Adrenal gland (tissue), 12 donors: ENCODE measurements around the gene HEMK1. TPM values are rescaled to one million over a fixed set of nuclear protein-coding genes. Genes with fewer than 3 reads are reported as not detected.

Experiments used
- DNase-seq, 7 donors: peaks; one replicate each; pipeline ENCODE4 v3.0.0-alpha.2; 2019 to 2020
- H3K27ac ChIP-seq, 5 donors: fragments of 200-600 bp; sonication (generic) in 4 of 5; 1 replicate in 3 of 5; 2 replicates in 2 of 5; pipeline versions ENCODE4 v1.5.1 to v1.8.0; 2016 to 2020; ENCODE audit warnings: mild to moderate bottlenecking in 1 of 5
- H3K27me3 ChIP-seq: fragments of 200-600 bp; 2 replicates; pipeline ENCODE4 v1.8.0; 2021
- H3K36me3 ChIP-seq, 2 donors: fragments of 200-600 bp; replicated peaks in 1 of 2; 1 replicate in 1 of 2; 2 replicates in 1 of 2; pipeline versions ENCODE4 v1.5.1 to v1.8.0; 2018 to 2022
- H3K4me1 ChIP-seq, 2 donors: fragments of 200-600 bp; replicated peaks in 1 of 2; 1 replicate in 1 of 2; 2 replicates in 1 of 2; pipeline versions ENCODE4 v1.5.1 to v1.8.0; 2018 to 2021
- H3K4me3 ChIP-seq, 4 donors: fragments of 200-600 bp; sonication (generic) in 3 of 4; one replicate each; pipeline ENCODE4 v1.5.1; 2016 to 2018
- H3K9me3 ChIP-seq, 3 donors: fragments of 200-600 bp; sonication (generic) in 1 of 3; replicated peaks in 1 of 3; 1 replicate in 2 of 3; 2 replicates in 1 of 3; pipeline versions ENCODE4 v1.5.1 to v1.8.0; 2016 to 2021
- POLR2A ChIP-seq, 2 donors: fragments of 450-650 bp; IDR thresholded peaks; one replicate each; pipeline ENCODE4 v1.6.1; 2017; ENCODE audit warnings: antibody characterized with exemption in 2 of 2, mild to moderate bottlenecking in 2 of 2, moderate library complexity in 1 of 2
- WGBS, 4 donors: extraction: QIAGEN DNeasy Blood & Tissue Kit in 2 of 4; methylation state at CpG; one replicate each; pipeline versions ENCODE4 v1.1.5 to v1.1.7; 2013 to 2017; 5-methylcytosine and 5-hydroxymethylcytosine counted together
- intact Hi-C, 2 donors: fragments of 100-400 bp; cut with DNase I; formaldehyde crosslinking; loops; one replicate each; pipeline versions ENCODE4 v1.14.1 to v1.15.0; 2022 to 2023
- polyA plus RNA-seq, 3 donors: library from polyadenylated mRNA; stranded (reverse); fragments of 200-250 nt in 2 of 3; fragments of 350-450 nt in 1 of 3; fragmentation: Illumina TruSeq in 1 of 3; extraction: RNeasy Lipid Tissue Mini Kit (QIAGEN cat#74804) in 1 of 3; gene quantifications; one replicate each; pipeline ENCODE4 v1.2.3, GENCODE V29; 2013 to 2014
- total RNA-seq, 9 donors: library from RNA; depleted of rRNA in 4 of 9; stranded (reverse); fragments of >200 nt in 4 of 9; fragments of 120-200 nt in 1 of 9; fragmentation: NEBNext Ultra II Directional in 1 of 9; extraction: Animal tissue kit (Norgen Biotek cat#: 25700) in 1 of 9; gene quantifications; one replicate each; pipeline versions ENCODE4 v1.1.0 to v1.2.4, GENCODE V29; 2013 to 2023
- TF ChIP-seq, protein P1 (sequence below), 6 experiments: fragments of 450-650 bp in 4 of 6; fragments of 200-600 bp in 2 of 6; sonication (generic) in 1 of 6; IDR thresholded peaks; 1 replicate in 5 of 6; 2 replicates in 1 of 6; pipeline versions ENCODE4 v1.5.1 to v1.8.0; 2016 to 2021; ENCODE audit warnings: antibody characterized with exemption in 6 of 6, mild to moderate bottlenecking in 2 of 6, moderate library complexity in 1 of 6
- donor health status: healthy with polysubstance abuse.
- donor health status: Bipolar disorder and iron deficiency.
- donor health status: DM: yes; HTN: yes; CAD: no.
- donor health status: DM: no; HTN: no; CAD: no.
- donor health status: DM: no; HTN: no; CAD: no.
- donor health status: DM: yes; HTN: yes; CAD: no.

The HEMK1 gene
- total and polyA plus RNA-seq, 12 donors: 9.1 to 46.4 (median 19.0) TPM

GRCh38 chr3:50615190-50615589 is 45.9 kb downstream of the HEMK1 start:
- TF ChIP-seq POLR2A (IDR thresholded peaks at IDR 0.05): no peak
- TF ChIP-seq, protein P1, sequence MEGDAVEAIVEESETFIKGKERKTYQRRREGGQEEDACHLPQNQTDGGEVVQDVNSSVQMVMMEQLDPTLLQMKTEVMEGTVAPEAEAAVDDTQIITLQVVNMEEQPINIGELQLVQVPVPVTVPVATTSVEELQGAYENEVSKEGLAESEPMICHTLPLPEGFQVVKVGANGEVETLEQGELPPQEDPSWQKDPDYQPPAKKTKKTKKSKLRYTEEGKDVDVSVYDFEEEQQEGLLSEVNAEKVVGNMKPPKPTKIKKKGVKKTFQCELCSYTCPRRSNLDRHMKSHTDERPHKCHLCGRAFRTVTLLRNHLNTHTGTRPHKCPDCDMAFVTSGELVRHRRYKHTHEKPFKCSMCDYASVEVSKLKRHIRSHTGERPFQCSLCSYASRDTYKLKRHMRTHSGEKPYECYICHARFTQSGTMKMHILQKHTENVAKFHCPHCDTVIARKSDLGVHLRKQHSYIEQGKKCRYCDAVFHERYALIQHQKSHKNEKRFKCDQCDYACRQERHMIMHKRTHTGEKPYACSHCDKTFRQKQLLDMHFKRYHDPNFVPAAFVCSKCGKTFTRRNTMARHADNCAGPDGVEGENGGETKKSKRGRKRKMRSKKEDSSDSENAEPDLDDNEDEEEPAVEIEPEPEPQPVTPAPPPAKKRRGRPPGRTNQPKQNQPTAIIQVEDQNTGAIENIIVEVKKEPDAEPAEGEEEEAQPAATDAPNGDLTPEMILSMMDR (IDR thresholded peaks at IDR 0.05): no peak
- H3K27me3 ChIP-seq: no peaks in the 10 kb centered on the region
- no peak overlapping the region for H3K4me3 ChIP-seq
- intact Hi-C loops: loop anchor here (2.0 to 10.0 kb wide), 3 partner anchors 44 to 760 kb away; no protein-coding TSS in a partner anchor
- DNase-seq: no peak
- no peaks in the 10 kb centered on the region for H3K36me3 ChIP-seq
- WGBS, 4 donors: 35 to 75% (median 46%) methylated on average over 1 of the region's 1 CpG
- H3K9me3 ChIP-seq: no peaks in the 10 kb centered on the region
- no peak overlapping the region for H3K27ac ChIP-seq
- peaks cover 25 to 51% of the 10 kb centered on the region in 2 donors for H3K4me1 ChIP-seq

DNA sequence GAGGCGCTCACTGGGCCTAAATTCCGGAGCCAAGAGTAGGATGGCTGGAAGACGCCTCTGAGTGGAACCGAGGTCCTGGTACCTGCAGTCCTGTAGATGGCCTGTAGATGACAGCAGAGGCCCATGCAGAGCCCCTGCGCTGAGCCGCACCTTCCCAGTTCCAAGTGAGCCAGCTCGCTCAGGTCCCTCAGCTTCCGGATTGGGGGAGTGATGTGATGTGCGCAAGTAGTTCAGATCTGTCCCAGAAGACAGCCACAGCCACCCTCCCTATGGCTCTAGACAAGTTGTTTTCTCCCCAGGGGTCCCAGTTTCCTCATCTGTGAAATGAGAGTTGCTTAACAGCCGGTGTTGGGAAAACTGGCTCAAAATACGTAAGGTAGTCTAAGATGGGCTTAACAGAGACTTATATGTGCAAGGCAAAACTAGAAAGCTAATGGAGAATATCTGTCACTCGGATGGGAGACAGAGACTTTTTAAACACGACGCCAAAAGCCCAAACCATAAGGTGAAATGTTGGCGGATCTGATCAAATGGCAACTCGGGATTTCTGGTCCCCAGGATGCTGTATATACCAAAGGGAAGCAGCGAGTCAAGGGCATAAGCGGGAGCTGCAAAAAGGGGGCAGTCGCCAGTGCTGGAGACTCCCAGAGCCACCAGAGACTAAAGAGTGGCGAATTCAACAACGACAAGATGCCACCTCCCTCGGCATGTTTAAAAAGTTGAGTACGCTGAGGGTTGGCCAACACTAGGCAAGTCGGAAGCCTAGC is 46.9 kb downstream of the HEMK1 start:
- 0 to 2% (median 1%) methylated on average over 18 to 24 of the region's 24 CpGs for WGBS, 4 donors
- DNase-seq: peak; percentile 84 to 95 (median 90)
- intact Hi-C loops: loop anchor here (5.0 to 10.0 kb wide), 2 partner anchors 756 to 759 kb away; no protein-coding TSS in a partner anchor

DNA sequence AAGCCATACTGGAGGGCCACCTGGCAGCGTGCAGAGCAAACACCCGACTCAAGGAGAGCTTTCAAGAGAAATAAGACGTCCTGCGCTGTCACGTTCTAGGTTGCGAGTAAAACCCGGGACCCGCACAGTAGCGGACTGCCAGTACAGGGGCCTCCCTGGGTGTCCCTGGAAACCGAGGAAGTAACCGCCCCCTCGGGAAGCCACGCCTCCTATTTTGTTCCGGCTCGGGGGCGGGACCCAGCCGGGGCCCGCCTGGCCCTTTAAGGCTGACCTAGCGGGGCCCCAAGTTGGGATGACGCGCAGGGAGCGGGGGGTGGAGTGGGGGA is 47.4 kb downstream of the HEMK1 start:
- Histone ChIP-seq H3K4me1 (peaks cover 18 to 49% of the 10 kb centered on the region in 2 donors), H3K27me3 (no peaks in the 10 kb centered on the region), H3K36me3 (no peaks in the 10 kb centered on the region), H3K9me3 (no peaks in the 10 kb centered on the region), H3K4me3 (peak overlapping the region in 2 of 4 donors; percentile 65 to 92), H3K27ac (peak overlapping the region in 4 of 5 donors; percentile 38 to 97 (median 84))
- WGBS, 4 donors: 0 to 2% (median 1%) methylated on average over 3 to 22 of the region's 22 CpGs
- DNase-seq: peak; percentile 91 to 96 (median 93)
- no peak for TF ChIP-seq POLR2A (IDR thresholded peaks at IDR 0.05)
- TF ChIP-seq, protein P1 (IDR thresholded peaks at IDR 0.05): no peak
- intact Hi-C loops: loop anchor here (5.0 to 10.0 kb wide), 2 partner anchors 756 to 758 kb away; no protein-coding TSS in a partner anchor

More for the DNA sequence above, 46.9 kb downstream of the HEMK1 start:
- Histone ChIP-seq H3K27ac (peak overlapping the region in 4 of 5 donors; percentile 38 to 97 (median 84)), H3K9me3 (no peaks in the 10 kb centered on the region), H3K27me3 (no peaks in the 10 kb centered on the region), H3K4me3 (peak overlapping the region in 2 of 4 donors; percentile 65 to 92), H3K4me1 (peaks cover 21 to 49% of the 10 kb centered on the region in 2 donors), H3K36me3 (no peaks in the 10 kb centered on the region)
- TF ChIP-seq, protein P1 (IDR thresholded peaks at IDR 0.05): peak; percentile 98 to 100 (median 99)
- TF ChIP-seq POLR2A (IDR thresholded peaks at IDR 0.05): no peak

DNA sequence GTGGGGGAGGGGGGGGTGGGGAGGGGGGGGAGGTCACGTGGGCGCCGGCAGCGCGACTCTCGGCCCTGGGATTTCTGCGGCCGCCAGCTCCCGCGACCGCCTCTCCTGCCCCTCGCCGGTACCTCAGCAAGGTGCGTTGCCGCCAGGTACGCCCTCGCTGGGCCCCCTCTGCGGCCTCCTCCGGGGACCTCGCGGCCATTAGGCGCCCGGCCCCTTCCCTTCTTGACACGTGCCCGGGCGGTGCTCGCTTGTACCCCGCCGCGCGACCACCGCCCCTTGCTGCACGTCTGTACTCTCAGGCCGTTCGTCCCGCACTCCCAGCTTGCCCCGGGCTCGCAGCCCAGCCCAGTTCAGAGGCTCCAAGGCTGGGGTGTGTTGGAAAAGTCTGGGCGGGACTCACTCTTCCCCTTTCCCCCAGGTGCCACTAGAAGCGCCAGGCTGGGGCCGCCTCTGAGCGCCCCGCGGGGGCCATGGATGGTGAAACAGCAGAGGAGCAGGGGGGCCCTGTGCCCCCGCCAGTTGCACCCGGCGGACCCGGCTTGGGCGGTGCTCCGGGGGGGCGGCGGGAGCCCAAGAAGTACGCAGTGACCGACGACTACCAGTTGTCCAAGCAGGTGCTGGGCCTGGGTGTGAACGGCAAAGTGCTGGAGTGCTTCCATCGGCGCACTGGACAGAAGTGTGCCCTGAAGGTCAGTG is 47.9 kb downstream of the HEMK1 start, which contains the start of gene MAPKAPK3:
MAPKAPK3 (plus strand) TSS at position 56 of the 696 bp plus-strand sequence; CDS start at position 471, 415 bp downstream.
- Histone ChIP-seq H3K4me3 (peak within 1 kb of the TSS in 3 of 4 donors; percentile 65 to 92 (median 71)), H3K9me3 (no peaks in the 10 kb centered on the region), H3K27ac (peak within 1 kb of the TSS; percentile 32 to 97 (median 79)), H3K4me1 (peaks cover 18 to 47% of the 10 kb centered on the region in 2 donors), H3K27me3 (no peaks in the 10 kb centered on the region), H3K36me3 (no peaks in the 10 kb centered on the region)
- 0 to 2% (median 1%) methylated on average over 11 to 58 of the region's 58 CpGs for WGBS, 4 donors
- intact Hi-C loops: loop anchor here (5.0 to 10.0 kb wide), 2 partner anchors 755 to 758 kb away; no protein-coding TSS in a partner anchor
- peak in 6 of 7 donors; percentile 53 to 75 (median 62) for DNase-seq
- TF ChIP-seq, protein P1 (IDR thresholded peaks at IDR 0.05): peak in 1 of 6 experiments; percentile 2
- peak in 1 of 2 donors; percentile 24 for TF ChIP-seq POLR2A (IDR thresholded peaks at IDR 0.05)
